Small intestine (tissue), 16 donors: Measurements from ENCODE around the gene HOXA5. TPM values are rescaled to one million over a fixed set of nuclear protein-coding genes. Genes with fewer than 3 reads are reported as not detected.

Source experiments
- DNase-seq, 2 donors: peaks; one replicate each; pipeline versions ENCODE4 v3.0.0 to v3.0.0-alpha.2; 2013
- FAIRE-seq: peaks from 2 replicates; lab custom pipeline; 2012; peaks lifted over from hg19 to GRCh38; lab: Jason Lieb, UNC
- H3K27ac ChIP-seq, 3 donors: one replicate each; pipeline ENCODE4 v1.5.1; 2013; ENCODE audit warnings: low read length in 2 of 3, mild to moderate bottlenecking in 2 of 3, control low read depth in 1 of 3, inconsistent platforms in 1 of 3, low read depth in 1 of 3, moderate library complexity in 1 of 3
- H3K27me3 ChIP-seq, 3 donors: one replicate each; pipeline ENCODE4 v1.6.1; 2013; ENCODE audit warnings: low read length in 3 of 3, inconsistent platforms in 1 of 3; ENCODE audit not compliant: control insufficient read depth in 3 of 3, insufficient read depth in 3 of 3
- H3K36me3 ChIP-seq, 3 donors: one replicate each; pipeline ENCODE4 v1.6.1; 2013; ENCODE audit warnings: low read length in 3 of 3, inconsistent platforms in 1 of 3, low read depth in 1 of 3, mild to moderate bottlenecking in 1 of 3, moderate library complexity in 1 of 3; ENCODE audit not compliant: control insufficient read depth in 3 of 3, insufficient read depth in 2 of 3
- H3K4me1 ChIP-seq, 3 donors: one replicate each; pipeline ENCODE4 v1.6.1; 2013; ENCODE audit warnings: low read length in 2 of 3, inconsistent platforms in 1 of 3, low read depth in 1 of 3, mild to moderate bottlenecking in 1 of 3, moderate library complexity in 1 of 3; ENCODE audit not compliant: control insufficient read depth in 3 of 3, insufficient read depth in 2 of 3
- H3K4me3 ChIP-seq, 3 donors: one replicate each; pipeline ENCODE4 v1.5.1; 2013; ENCODE audit warnings: low read length in 3 of 3, control low read depth in 1 of 3, inconsistent platforms in 1 of 3, low read depth in 1 of 3, mild to moderate bottlenecking in 1 of 3, moderate library complexity in 1 of 3
- H3K9me3 ChIP-seq, 2 donors: one replicate each; pipeline ENCODE4 v1.6.1; 2013; ENCODE audit warnings: low read depth in 1 of 2, low read length in 1 of 2; ENCODE audit not compliant: control insufficient read depth in 2 of 2, insufficient read depth in 1 of 2
- WGBS, 3 donors: extraction: QIAGEN DNeasy Blood & Tissue Kit; methylation state at CpG; one replicate each; pipeline ENCODE4 v1.1.7; 2013; 5-methylcytosine and 5-hydroxymethylcytosine counted together
- long read RNA-seq, 10 donors: transcript quantifications; one replicate each; lab custom pipeline, GENCODE V29; 2026
- polyA plus RNA-seq, 4 donors: library from polyadenylated mRNA; stranded (reverse) in 3 of 4; unstranded in 1 of 4; fragments of 200-250 nt in 3 of 4; fragments of 120-200 nt in 1 of 4; gene quantifications; one replicate each; pipeline versions ENCODE4 v1.2.1 to v1.2.3, GENCODE V29; 2013
- donor health status: healthy with polysubstance abuse.
- donor health status: control.
- donor health status: control.
- donor health status: Bipolar disorder and iron deficiency.
- donor health status: healthy.

The HOXA5 gene
- polyA plus RNA-seq = 10 to 100 TPM in 1 of 4 donors, 1 to 10 TPM in 2, under 1 TPM in 1; 0.45 to 44.0 (median 5.1) TPM
- long read RNA-seq, donor 1, transcript HOXA5-201 (2 exons, 1,657 nt) = major isoform, 6 of 6 reads
- long read RNA-seq, donor 1, partial matches to known transcripts = 0 of 6 reads
- long read RNA-seq, donor 1, other reads (novel, unspliced or antisense) = 0 of 6 reads
- long read RNA-seq, donor 2, partial matches to known transcripts = 0 of 1 reads
- long read RNA-seq, donor 2, other reads (novel, unspliced or antisense) = 0 of 1 reads
- long read RNA-seq, donor 3, transcript HOXA5-201 (2 exons, 1,657 nt) = major isoform, 8 of 8 reads
- long read RNA-seq, donor 3, partial matches to known transcripts = 0 of 8 reads
- long read RNA-seq, donor 3, other reads (novel, unspliced or antisense) = 0 of 8 reads
- long read RNA-seq, donor 4, partial matches to known transcripts = 0 of 1 reads
- long read RNA-seq, donor 4, other reads (novel, unspliced or antisense) = 0 of 1 reads
- long read RNA-seq, donor 5 = 0 reads
- long read RNA-seq, donor 6, partial matches to known transcripts = 0 of 2 reads
- long read RNA-seq, donor 6, other reads (novel, unspliced or antisense) = 0 of 2 reads
- long read RNA-seq, donor 7 = 0 reads
- long read RNA-seq, donor 8 = 0 reads
- long read RNA-seq, donor 9, partial matches to known transcripts = 0 of 3 reads
- long read RNA-seq, donor 9, other reads (novel, unspliced or antisense) = 0 of 3 reads
- long read RNA-seq, donor 10, transcript HOXA5-201 (2 exons, 1,657 nt) = major isoform, 21 of 30 reads
- long read RNA-seq, donor 10, partial matches to known transcripts = 9 of 30 reads
- long read RNA-seq, donor 10, other reads (novel, unspliced or antisense) = 0 of 30 reads

- peaks cover 0 to 35% (median 0%) of the 10 kb centered on the region in 3 donors for H3K36me3 ChIP-seq
- no peaks in the 10 kb centered on the region for H3K9me3 ChIP-seq
- peak within 1 kb of the TSS; percentile 42 to 64 (median 46) for H3K4me3 ChIP-seq
- peak within 1 kb of the TSS in 2 of 3 donors; percentile 75 to 94 for H3K27ac ChIP-seq
- DNase-seq (peak; percentile 35 to 89), FAIRE-seq (no peak)
- WGBS, 3 donors = 14 to 31% (median 24%) methylated on average over 65 to 86 of the region's 86 CpGs
- peaks cover 0 to 45% (median 2%) of the 10 kb centered on the region in 3 donors for H3K4me1 ChIP-seq
- peaks cover 9 to 59% (median 13%) of the 10 kb centered on the region in 3 donors for H3K27me3 ChIP-seq
Observed at GRCh38 chr7:27143023-27143949, at the start of gene HOXA5. Gene HOXA5 (minus strand): TSS chr7:27143681. CDS start chr7:27143607, 74 bp downstream.

- Histone ChIP-seq H3K27ac (peak overlapping the region in 1 of 3 donors; percentile 25), H3K4me3 (peak overlapping the region; percentile 27 to 43 (median 31)), H3K27me3 (peaks cover 14 to 89% (median 62%) of the 10 kb centered on the region in 3 donors), H3K9me3 (no peaks in the 10 kb centered on the region), H3K36me3 (no peaks in the 10 kb centered on the region), H3K4me1 (peaks cover 0 to 11% (median 5%) of the 10 kb centered on the region in 3 donors)
- no peak for FAIRE-seq
- 1 to 3% (median 3%) methylated on average over 76 to 78 of the region's 78 CpGs for WGBS, 3 donors
- no peak for DNase-seq
Observed at GRCh38 chr7:27192546-27193334, 49.3 kb upstream of the HOXA5 start.

GRCh38 chr7:27191833-27192545 is 48.5 kb upstream of the HOXA5 start:
- H3K27me3 ChIP-seq = peaks cover 14 to 90% (median 67%) of the 10 kb centered on the region in 3 donors
- 7 to 13% (median 8%) methylated on average over 41 to 42 of the region's 42 CpGs for WGBS, 3 donors
- peak overlapping the region in 1 of 3 donors; percentile 25 for H3K27ac ChIP-seq
- peaks cover 0 to 11% (median 5%) of the 10 kb centered on the region in 3 donors for H3K4me1 ChIP-seq
- H3K4me3 ChIP-seq = peak overlapping the region; percentile 27 to 43 (median 31)
- DNase-seq (no peak), FAIRE-seq (no peak)
- no peaks in the 10 kb centered on the region for H3K36me3 ChIP-seq
- no peaks in the 10 kb centered on the region for H3K9me3 ChIP-seq

GRCh38 chr7:27191161-27191731 is 47.8 kb upstream of the HOXA5 start:
- no peaks in the 10 kb centered on the region for H3K9me3 ChIP-seq
- WGBS, 3 donors = 16 to 27% (median 24%) methylated on average over 15 of the region's 15 CpGs
- FAIRE-seq (no peak), DNase-seq (no peak)
- H3K27ac ChIP-seq = peak overlapping the region in 1 of 3 donors; percentile 9
- no peaks in the 10 kb centered on the region for H3K36me3 ChIP-seq
- H3K4me1 ChIP-seq = peaks cover 0 to 11% (median 5%) of the 10 kb centered on the region in 3 donors
- peak overlapping the region in 1 of 3 donors; percentile 27 for H3K4me3 ChIP-seq
- H3K27me3 ChIP-seq = peaks cover 14 to 93% (median 69%) of the 10 kb centered on the region in 3 donors

- no peak for DNase-seq
- Histone ChIP-seq H3K27me3 (peaks cover 16 to 97% (median 79%) of the 10 kb centered on the region in 3 donors), H3K36me3 (no peaks in the 10 kb centered on the region), H3K4me1 (peaks cover 0 to 11% (median 5%) of the 10 kb centered on the region in 3 donors), H3K4me3 (no peak overlapping the region), H3K9me3 (peaks cover 0 to 8% of the 10 kb centered on the region in 2 donors), H3K27ac (peak overlapping the region in 1 of 3 donors; percentile 68)
- FAIRE-seq = no peak
- 19 to 43% (median 32%) methylated on average over 7 of the region's 7 CpGs for WGBS, 3 donors
Observed at GRCh38 chr7:27189997-27190748, 46.7 kb upstream of the HOXA5 start.

GRCh38 chr7:27189295-27189996 is 46.0 kb upstream of the HOXA5 start:
- H3K27me3 ChIP-seq = peaks cover 16 to 97% (median 83%) of the 10 kb centered on the region in 3 donors

More at GRCh38 chr7:27189295-27189996, 46.0 kb upstream of the HOXA5 start:
- Histone ChIP-seq H3K4me3 (peak overlapping the region in 1 of 3 donors; percentile 28), H3K36me3 (no peaks in the 10 kb centered on the region), H3K9me3 (peaks cover 0 to 8% of the 10 kb centered on the region in 2 donors), H3K4me1 (peaks cover 4 to 11% (median 7%) of the 10 kb centered on the region in 3 donors), H3K27ac (peak overlapping the region in 1 of 3 donors; percentile 68)
- FAIRE-seq (no peak), DNase-seq (no peak)
- 7 to 14% (median 11%) methylated on average over 22 of the region's 22 CpGs for WGBS, 3 donors
